GM19240 (cell line): ENCODE results near the gene GREB1L.
"Not testable (repeated sequence)": the region's sequence is repeated elsewhere in the genome, so short reads cannot be mapped to it uniquely, and the experiment has no call there.

Source experiments
- DNase-seq: peaks from one replicate; pipeline ENCODE4 v3.0.0; 2011; ENCODE audit warnings: low spot score; ENCODE audit not compliant: insufficient read length

Gene GREB1L

DNA sequence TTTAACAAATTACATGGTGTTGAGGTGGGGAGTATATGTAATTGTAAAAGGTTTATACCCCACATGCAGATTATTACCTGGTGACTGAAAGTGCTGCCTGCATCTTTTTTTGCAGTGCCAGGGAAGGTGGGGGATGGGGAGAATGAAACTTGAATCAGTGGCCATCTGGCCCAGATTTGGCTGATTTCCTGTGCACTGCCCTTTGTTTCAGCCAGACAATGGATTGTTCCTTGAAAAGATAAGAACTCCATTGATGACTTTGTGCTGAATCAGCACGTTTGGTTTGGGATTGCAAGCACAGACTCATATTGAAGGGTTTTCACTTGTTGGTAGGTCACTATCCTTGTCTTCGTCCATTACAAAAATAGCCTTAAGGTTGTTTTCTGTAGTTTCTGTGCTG lies 20.9 kb downstream of the GREB1L start:
- DNase-seq = no peak

DNA sequence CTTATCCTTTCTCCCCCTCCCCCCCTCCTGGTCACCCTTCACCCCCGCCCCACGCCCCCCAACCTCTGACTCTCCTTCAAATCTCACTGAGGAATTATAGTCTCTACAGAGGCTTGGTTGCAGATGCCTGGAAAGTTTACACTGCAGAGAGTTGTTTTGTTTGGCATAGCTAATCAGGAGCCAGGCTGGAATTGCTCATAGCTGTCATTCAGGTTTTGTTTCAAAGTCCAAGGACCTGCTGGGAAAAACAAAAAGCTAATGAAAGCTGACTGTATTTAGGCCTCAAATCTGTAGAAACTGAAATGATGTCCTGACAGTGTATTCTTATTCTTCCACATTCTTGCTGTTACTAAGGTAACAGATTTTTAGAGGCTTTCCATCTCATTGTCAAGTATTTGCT lies 22.6 kb downstream of the GREB1L start:
- no peak for DNase-seq

DNA sequence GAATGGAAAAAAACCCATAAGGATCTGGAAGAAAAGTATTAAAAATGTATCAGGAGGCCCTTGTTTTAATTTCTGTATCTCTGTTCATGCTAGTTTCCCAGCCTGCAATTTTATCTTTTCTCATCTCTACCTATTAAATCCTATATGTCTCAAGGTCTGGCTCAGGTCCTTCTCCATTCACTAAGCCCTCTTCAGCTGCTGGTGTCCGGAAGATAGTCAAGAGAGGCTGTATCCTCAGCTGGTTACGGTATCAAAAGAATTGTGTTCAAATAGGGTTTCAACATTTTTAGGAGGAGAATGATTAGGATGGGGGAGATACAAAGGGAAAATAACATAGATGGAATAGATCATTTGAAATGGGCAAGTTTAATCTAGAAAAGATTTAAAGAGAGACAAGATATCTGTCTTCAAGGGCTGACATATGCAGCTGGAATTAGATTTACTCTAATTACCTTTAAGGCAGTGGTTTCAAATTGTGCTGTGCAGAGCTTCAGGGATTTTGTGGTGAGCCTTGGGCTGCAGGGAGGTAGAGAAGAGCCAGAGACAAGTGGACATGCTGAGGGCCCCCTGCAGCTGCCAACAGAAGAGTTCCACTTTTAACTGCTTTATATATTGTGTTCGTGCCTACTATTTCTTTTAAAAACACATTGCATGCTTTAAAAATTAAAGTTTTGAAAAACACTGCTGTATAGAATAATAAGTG lies 24.1 kb downstream of the GREB1L start:
- no peak for DNase-seq

DNA sequence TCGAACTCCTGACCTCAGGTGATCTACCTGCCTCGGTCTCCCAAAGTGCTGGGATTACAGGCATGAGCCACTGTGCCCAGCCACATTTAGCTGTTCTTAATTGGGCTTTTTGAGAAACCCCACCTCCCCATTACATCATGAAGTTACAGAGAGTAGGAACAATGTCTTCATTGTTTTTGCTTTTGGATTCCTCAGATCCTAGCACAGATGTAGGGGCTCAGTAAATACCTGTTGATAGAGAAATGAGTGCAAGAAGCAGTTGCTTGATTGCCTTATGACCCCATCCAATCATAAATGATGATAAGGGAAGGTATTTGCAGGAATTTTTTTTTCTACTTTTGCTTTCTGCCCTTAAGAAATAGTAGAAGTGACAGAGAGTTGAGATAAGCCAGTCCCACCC lies 25.4 kb downstream of the GREB1L start:
- DNase-seq = no peak

DNA sequence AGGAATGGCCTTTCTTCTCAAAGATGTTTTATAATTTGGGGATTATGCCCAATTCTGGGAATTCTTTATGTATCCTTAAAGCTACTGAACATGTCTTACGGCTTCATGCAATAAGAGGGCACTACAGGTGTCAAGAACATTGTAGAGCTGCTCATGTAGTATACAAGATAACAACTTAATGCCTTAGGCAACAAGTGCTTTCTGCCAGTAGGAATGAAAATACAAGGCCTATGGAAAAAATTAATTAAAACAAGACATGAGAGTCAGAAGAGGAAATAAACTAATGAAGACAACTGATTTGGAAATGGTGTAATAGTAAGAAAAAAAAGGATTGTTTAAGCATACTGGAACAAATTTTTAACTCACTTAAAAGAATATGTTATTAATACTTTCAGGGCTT lies 27.3 kb downstream of the GREB1L start:
- no peak for DNase-seq

DNA sequence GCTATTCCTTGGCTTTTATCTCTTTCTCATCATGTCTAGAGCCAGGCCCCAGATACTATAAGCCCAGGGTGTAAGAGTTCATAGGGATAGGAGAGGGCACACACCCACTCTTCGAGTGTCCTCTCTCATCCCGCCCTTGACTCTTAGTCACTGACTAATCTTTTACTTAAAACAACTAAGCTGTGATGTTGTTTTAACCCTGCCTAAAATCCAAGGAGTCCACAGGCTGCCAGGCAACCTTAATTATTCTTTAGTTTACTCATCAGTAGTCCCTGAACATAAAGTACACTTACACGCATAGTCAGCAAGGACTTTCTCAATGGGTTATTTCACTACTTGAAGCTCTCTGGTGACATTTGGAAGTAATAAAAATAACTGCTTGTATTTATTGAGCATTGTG lies 28.4 kb downstream of the GREB1L start:
- DNase-seq = no peak

DNA sequence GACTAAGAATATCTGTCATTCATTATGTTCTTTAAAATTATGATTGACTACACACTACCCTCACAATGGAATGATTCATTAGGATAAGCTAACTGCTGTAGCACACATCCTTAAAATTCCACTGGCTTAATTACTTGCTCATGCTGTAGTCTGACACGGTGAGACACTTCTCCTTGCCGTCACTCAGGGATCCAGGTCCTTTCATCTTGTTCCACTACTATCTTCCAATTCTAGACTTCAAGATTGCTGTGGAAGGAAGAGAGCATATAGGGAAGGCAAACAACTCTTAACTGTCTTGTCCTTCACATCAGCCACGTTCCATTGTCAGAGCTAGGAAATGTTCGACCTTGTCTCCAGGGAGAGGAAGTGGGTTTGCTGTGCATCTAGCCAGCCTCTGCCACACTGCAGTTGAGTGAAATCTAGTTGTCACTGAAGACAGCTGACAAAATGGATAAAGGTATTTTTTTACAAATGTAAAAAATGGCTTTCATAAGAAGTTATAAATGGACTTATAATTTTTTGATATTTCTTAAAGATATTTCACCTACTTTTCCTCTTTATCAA lies 30.1 kb downstream of the GREB1L start:
- DNase-seq = no peak

DNA sequence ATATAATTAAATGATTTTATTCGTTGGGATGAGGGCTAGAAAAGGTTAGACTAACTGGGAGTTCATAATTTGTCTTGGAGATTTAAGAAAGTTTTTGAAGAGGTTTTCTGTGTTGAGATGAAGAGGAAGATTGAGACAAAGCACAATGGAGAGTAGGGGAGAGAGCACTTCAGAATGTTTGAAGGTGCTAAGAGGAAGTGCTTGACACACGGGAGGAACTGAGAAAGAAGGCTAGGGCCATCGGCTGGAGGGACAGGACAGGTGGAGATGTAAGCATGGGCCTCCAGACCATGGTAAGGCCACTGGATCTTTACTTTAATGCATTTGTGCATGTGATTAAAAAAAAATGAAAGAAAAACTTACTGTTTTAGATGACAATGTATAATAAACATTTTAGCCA lies 31.5 kb downstream of the GREB1L start:
- no peak for DNase-seq

DNA sequence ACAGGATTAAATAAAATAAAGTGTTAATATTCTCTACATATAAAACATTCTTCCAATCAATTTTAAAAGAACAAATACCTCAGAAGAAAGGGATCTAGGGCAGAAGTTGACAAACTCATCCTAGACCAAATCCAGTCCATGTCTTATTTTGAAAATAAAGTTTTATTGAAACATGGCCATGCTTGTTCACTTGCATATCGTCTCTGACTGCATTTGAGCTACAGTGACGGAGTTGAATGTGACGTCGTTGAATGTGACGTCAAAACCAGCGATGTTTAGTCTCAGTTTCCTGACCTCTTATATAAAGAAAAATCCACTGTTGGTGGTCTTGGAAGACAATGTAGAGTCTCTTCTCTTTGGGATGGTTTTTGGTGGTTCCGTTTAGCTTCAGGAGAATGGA lies 33.6 kb downstream of the GREB1L start:
- no peak for DNase-seq

DNA sequence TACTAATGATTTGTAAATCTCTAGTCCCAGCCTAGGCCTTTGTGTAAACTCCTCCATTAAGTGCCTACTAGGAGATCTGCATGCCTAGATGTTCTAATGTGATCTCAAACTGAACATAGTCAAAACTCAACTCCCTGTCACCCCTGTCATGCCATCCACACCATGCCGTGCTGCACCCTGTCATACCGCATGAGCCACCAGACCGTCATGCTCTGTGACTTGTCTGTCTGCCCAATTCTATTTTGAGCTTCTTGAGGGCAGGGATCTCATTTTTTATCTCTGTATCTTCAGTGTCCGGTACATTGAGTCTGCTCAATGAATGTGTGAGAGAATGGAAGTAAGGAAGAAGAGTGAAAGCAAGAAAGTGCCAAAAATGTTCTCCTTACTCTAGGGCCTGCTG lies 35.5 kb downstream of the GREB1L start:
- DNase-seq = no peak

DNA sequence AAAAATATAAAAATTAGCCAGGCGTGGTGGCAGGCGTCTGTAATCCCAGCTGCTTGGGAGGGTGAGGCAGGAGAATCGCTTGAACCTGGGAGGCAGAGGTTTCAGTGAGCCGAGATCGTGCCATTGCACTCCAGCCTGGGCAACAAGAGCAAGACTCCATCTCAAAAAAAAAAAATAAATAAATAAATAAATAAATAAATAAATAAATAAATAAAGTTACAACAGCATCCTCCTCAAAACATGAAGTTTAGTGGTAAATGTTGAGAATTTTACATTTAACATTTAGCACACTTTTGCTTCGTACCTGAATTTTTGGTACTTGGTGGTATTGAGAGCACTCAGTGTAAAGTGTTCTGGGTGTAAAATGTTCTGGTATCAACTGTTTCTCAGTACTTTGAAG lies 36.2 kb downstream of the GREB1L start:
- DNase-seq = not testable (repeated sequence)

DNA sequence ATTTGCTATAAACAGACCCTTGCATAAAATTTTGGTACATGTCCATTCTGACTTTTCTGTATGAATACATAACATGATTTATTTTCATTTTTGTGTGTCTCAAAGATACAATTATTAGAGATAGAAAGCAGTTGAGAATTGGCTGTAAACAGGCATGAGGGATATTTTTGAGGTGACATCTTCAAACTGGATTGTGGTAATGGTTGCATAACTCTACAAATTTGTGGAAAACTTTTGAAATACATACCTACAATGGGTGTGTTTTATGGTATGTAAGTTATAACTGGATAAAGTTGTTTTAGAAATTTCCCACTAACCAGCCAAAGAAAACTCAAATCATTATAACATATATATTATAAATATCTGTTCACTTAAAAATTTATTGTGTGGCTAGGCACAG lies 39.6 kb downstream of the GREB1L start:
- no peak for DNase-seq

DNA sequence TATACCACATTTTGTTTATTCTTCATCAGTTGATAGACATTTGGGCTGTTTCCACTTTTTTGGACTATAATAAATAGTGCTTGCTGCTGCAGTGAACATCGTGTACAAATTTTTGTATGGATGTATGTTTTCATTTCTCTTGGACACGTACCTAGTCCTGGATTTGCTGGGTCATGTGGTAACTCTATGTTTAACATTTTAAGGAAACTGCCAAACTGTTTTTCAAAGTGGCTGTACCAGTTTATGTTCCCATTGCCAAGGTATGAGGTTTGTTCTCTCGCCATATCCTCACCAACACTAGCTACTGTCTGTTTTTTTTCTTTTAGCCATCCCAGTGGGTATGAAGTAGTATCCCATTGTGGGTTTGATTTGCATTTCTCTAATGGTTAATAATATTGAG lies 42.5 kb downstream of the GREB1L start:
- DNase-seq = no peak

DNA sequence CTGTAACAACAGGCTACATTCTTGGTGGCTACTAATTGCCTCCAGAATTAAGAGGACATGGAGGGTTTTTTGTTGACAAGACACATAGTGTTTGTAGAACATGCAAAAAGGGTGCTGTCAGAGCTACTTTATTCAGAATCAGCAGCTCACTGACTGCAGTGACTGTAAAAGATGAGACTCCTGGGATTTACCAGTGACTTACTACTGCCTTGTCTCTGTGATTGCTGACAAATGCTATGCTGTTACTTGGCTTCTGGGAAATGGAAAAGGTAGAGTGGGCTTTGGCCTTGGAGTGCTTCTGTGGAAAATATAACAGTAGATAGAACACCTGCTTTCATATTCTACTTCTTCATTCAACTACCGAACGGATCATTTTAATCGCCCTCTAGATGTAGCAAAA lies 47.8 kb downstream of the GREB1L start:
- no peak for DNase-seq

DNA sequence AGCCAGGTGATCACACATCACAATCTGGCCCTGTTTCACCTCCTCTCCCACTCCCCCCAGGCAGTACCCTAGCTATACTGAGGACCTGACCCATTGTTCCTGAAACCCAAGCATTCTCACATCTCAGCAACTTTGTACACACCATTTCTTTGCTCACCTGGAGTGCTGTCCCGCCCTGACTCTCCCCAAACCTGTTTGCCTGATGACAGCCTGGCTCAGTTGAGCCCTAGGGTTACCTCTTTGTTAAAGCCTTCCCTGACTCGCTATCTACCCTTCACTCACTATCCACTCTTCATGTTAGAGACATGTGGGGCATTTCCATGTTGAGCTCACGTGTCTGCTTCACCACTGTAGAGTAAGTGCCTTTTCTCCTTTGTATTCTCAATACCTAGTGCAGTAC lies 49.1 kb downstream of the GREB1L start:
- no peak for DNase-seq

DNA sequence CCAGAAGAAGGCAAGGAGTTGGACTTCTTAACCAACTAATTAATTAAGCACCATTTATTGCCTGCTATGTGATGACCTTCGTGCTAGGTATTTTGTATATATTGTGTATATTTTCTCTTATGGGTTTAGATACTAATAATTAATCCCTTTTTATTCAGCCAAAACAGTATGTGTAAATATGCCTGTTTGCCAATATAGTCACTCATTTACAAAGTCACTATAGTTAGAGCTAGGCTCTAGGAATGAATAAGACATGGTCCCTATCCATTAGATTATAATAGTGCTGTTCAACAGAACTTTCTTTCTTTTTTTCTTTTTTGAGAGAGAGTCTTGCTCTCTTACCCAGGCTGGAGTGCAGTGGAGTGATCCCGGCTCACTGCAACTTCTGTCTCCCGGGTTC lies 51.4 kb downstream of the GREB1L start:
- DNase-seq = no peak

DNA sequence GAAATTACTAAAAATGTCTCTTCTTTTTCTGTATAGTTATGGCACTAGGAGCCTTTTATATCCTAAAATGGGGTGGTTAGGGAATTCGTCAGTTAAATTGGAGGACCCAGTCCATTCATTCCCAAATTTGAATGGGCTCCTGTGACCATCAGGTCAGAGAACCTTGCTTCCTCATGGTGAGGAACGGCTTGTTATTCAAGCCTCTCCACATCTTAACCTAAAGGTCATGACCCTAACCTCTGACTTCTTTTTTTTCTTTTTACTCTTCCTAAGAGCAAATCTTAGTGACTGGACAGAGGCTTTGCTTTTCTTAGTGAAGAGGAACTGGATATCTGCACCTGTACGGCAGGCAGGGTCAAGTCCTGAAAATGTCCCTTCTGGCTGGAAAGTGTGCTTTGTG lies 53.1 kb downstream of the GREB1L start:
- no peak for DNase-seq

DNA sequence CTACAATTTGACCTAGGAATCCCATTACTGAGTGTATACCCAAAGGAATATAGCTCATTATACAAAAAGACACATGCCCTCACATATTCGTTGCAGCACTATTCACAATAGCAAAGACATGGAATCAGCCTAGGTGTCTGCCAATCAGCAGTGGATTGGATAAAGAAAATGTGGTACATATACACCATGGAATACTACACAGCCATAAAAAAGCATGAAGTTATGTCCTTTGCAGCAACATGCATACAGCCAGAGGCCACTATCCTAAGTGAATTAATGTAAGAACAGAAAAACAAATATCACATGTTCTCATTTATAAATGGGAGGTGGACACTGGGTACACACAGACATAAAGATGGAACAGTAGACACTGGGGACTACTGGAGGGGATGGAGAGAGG lies 54.0 kb downstream of the GREB1L start:
- DNase-seq = no peak

DNA sequence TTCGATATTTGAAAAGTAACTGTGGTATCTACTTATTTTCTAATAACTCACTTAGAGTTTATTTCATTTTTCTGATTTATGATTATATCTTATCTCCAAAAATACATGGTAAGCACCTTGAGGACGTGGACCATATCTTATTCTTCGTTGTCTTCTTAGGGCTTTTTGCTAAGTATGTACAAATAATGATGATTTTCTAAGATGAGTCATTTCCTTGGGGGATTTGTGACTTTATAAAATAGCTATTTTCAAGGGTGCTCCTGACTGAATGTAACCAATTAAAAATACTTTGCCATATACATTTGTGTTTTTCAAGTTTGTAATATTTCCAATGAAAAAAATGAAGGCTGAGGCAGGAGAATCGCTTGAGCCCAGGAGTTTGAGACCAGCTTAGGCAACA lies 56.3 kb downstream of the GREB1L start:
- DNase-seq = no peak

DNA sequence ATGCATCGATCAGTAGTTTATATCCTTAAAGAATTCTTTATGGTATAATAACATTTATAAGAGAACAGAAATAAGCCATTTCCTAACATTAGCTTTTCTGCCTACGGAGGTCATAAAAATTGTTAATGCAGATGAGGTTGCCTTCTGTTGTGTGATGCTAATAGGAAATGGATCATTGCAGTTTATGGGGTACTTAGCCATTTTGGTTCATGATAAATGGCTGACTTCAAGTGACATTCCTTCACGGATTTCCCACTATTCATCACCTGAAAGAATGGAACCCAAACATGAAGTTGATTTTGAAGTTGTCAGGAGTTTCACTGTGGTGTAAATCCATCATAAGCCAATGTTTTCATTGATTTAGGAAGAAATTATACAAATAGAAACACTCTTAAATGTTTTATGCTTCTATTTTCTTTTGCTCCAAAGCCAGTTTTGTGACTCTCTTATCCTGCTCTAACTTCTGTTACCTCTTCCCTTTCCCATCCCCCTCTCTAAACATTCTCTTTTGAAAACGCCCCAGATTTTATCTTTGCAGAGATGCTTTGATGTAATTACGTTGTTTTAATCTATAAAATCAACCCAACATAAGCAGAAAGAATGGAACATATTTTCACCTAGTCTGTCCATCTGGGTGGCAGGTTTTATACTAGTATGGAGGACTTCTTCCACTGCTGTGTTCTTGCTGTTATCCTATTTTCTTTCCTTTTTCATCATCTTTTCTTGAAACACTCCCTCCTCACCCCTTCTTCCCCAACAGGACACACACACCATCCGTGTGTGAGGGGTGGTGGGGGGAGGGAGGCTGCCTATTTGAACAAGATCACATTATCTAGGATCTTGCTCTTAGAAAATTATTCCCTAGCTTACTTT lies 58.2 kb downstream of the GREB1L start:
- DNase-seq = no peak

DNA sequence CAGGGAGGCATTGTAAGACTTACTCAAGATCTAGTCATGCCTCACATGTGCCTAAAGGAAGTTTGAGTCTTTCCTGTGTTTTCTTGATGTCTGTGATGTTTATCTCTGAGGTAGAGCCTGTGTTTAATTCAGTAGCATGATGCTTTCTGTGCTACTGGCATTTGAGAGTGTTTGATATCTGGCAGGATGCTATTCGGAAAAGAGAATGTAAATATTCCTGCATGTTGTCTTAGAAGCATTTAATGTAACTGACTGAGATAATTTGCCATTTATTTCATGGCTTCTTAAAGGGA lies 58.8 kb downstream of the GREB1L start:
- no peak for DNase-seq

DNA sequence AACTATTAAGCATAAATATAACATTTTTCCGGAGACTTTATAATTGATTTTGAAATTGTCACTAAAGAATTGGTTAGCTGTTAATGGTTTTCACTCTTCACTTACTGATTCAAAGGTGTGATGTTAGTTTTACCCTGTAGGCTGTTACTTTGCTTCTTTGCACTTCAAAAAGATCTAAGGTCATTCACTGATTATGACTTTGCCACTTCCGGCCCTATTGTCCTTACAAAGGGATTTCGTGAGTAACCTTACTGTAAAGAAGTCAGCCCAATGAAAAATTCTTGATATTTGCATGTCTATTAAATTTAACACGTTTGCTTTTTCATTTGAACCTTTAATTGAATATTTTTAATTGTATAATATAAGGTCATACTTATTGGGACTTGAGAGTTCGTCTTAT lies 61.4 kb downstream of the GREB1L start:
- DNase-seq = no peak

DNA sequence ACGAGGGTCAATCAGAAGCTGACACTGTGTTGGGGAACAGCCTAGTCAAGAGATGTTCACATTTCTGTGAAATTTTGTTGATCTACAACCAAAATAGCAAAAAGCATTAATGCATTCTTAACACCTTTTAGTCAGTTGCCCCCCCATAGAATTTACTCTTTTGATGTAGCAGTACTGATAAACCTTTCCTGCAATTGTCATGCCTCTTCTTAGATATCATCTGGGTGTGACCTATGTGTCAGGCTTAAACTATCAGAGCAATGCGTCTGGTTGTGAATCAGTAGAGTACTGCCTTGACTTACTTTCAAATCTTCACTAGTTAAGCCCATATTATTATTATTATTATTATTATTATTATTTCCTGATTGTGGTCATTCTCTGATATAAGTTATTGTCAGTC lies 61.9 kb downstream of the GREB1L start:
- DNase-seq = no peak
